Uterus (tissue), 4 donors: Measurements from ENCODE around the gene MYO1D. TPM values are rescaled to one million over a fixed set of nuclear protein-coding genes. Genes with fewer than 3 reads are reported as not detected.

ENCODE experiments used
- DNase-seq, 2 donors: peaks; one replicate each; pipeline ENCODE4 v3.0.0-alpha.2; 2019 to 2020
- H3K27ac ChIP-seq, 2 donors: fragments of 200-600 bp; sonication (generic); 1 replicate in 1 of 2; 2 replicates in 1 of 2; pipeline ENCODE4 v1.5.1; 2016 to 2018
- H3K27me3 ChIP-seq, 2 donors: fragments of 200-600 bp; sonication (generic); one replicate each; pipeline ENCODE4 v1.5.1; 2018 to 2019; ENCODE audit warnings: control low read depth in 1 of 2
- H3K36me3 ChIP-seq, 2 donors: fragments of 200-600 bp; sonication (generic); one replicate each; pipeline ENCODE4 v1.5.1; 2019; ENCODE audit warnings: control low read depth in 1 of 2
- H3K4me1 ChIP-seq, 2 donors: fragments of 200-600 bp; sonication (generic); one replicate each; pipeline ENCODE4 v1.5.1; 2018 to 2019; ENCODE audit warnings: control low read depth in 1 of 2
- H3K4me3 ChIP-seq, 2 donors: fragments of 200-600 bp; sonication (generic); 1 replicate in 1 of 2; 2 replicates in 1 of 2; pipeline ENCODE4 v1.5.1; 2018 to 2019; ENCODE audit warnings: mild to moderate bottlenecking in 1 of 2
- H3K9me3 ChIP-seq, 2 donors: fragments of 200-600 bp; sonication (generic); one replicate each; pipeline ENCODE4 v1.5.1; 2019; ENCODE audit warnings: control low read depth in 1 of 2
- POLR2A ChIP-seq, 2 donors: fragments of 450-650 bp; IDR thresholded peaks; one replicate each; pipeline ENCODE4 v1.6.1; 2016; ENCODE audit warnings: antibody characterized with exemption in 2 of 2, mild to moderate bottlenecking in 1 of 2, moderate library complexity in 1 of 2
- intact Hi-C: fragments of 100-400 bp; cut with DNase I; formaldehyde crosslinking; loops from one replicate; pipeline ENCODE4 v1.15.1; 2023; ENCODE audit warnings: low total_unique reads
- total RNA-seq, 4 donors: library from RNA; depleted of rRNA in 3 of 4; stranded (reverse); fragments of >200 nt in 3 of 4; gene quantifications; one replicate each; pipeline versions ENCODE4 v1.1.0 to v1.2.4, GENCODE V29; 2014 to 2023
- TF ChIP-seq, protein P1 (sequence below), 4 experiments: fragments of 200-600 bp in 2 of 4; fragments of 450-650 bp in 2 of 4; sonication (generic) in 2 of 4; IDR thresholded peaks; one replicate each; pipeline ENCODE4 v1.5.1; 2016 to 2019; ENCODE audit warnings: antibody characterized with exemption in 4 of 4, mild to moderate bottlenecking in 2 of 4, moderate library complexity in 1 of 4
- donor health status: DM: yes; HTN: yes; CAD: no.

The MYO1D gene
- total RNA-seq, 4 donors from 2014 or later, result 20.4 to 55.2 (median 30.6) TPM

DNA sequence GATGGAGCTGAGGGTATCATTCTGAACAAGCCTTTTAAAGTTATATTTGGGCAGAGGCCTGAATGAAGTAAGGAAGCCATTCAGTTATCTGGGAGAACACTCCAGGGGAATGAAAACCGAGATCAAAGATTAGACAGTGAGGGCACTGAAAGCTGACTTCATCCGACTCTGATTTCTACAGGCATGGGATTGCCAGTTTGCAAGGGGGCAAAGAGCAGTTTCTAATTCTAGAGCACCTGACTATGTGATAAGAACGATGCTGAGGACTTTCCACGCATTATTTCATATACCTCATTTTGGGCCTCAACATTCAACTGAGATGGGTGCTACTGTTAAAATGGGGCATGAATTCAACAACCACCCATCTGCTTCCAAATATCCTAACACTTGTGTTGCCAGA, 254.4 kb downstream of the MYO1D start:
- Histone ChIP-seq H3K27ac (no peak overlapping the region), H3K4me3 (no peak overlapping the region), H3K4me1 (no peaks in the 10 kb centered on the region), H3K27me3 (no peaks in the 10 kb centered on the region), H3K9me3 (no peaks in the 10 kb centered on the region), H3K36me3 (no peaks in the 10 kb centered on the region)
- no peak for DNase-seq
- intact Hi-C loops, result no loop called here
- TF ChIP-seq, protein P1, sequence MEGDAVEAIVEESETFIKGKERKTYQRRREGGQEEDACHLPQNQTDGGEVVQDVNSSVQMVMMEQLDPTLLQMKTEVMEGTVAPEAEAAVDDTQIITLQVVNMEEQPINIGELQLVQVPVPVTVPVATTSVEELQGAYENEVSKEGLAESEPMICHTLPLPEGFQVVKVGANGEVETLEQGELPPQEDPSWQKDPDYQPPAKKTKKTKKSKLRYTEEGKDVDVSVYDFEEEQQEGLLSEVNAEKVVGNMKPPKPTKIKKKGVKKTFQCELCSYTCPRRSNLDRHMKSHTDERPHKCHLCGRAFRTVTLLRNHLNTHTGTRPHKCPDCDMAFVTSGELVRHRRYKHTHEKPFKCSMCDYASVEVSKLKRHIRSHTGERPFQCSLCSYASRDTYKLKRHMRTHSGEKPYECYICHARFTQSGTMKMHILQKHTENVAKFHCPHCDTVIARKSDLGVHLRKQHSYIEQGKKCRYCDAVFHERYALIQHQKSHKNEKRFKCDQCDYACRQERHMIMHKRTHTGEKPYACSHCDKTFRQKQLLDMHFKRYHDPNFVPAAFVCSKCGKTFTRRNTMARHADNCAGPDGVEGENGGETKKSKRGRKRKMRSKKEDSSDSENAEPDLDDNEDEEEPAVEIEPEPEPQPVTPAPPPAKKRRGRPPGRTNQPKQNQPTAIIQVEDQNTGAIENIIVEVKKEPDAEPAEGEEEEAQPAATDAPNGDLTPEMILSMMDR (IDR thresholded peaks at IDR 0.05), result no peak
- no peak for TF ChIP-seq POLR2A (IDR thresholded peaks at IDR 0.05)

- no peaks in the 10 kb centered on the region for H3K4me1 ChIP-seq
- TF ChIP-seq, protein P1 (IDR thresholded peaks at IDR 0.05), result no peak
- TF ChIP-seq POLR2A (IDR thresholded peaks at IDR 0.05), result no peak
- H3K27me3 ChIP-seq, result no peaks in the 10 kb centered on the region
- H3K4me3 ChIP-seq, result no peak overlapping the region
- H3K27ac ChIP-seq, result no peak overlapping the region
- intact Hi-C loops, result no loop called here
- H3K36me3 ChIP-seq, result no peaks in the 10 kb centered on the region
- H3K9me3 ChIP-seq, result no peaks in the 10 kb centered on the region
- DNase-seq, result no peak
Observed at GRCh38 chr17:32621612-32622312, 255.2 kb downstream of the MYO1D start.

DNA sequence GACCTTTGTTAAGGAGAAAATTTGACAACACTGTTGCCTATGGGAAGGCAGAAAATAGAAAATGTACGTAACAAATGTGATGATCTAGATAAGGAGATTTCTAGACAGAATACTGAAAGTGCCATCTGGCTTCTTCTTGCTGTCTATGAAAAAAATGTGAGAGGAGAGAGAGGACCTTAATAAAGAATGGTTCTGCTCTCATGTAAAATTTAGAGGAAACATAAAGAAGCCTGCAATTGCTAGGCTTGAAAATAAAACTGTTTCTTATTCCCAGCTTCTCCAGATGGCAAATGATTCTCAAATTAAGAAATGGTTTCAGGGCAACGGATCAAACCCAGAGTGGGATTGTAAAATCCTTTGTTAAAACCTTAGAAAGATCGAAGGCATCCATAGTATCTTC, 261.6 kb downstream of the MYO1D start:
- Histone ChIP-seq H3K27me3 (no peaks in the 10 kb centered on the region), H3K9me3 (no peaks in the 10 kb centered on the region), H3K27ac (no peak overlapping the region), H3K4me1 (no peaks in the 10 kb centered on the region), H3K36me3 (no peaks in the 10 kb centered on the region), H3K4me3 (no peak overlapping the region)
- TF ChIP-seq POLR2A (IDR thresholded peaks at IDR 0.05), result no peak
- TF ChIP-seq, protein P1 (IDR thresholded peaks at IDR 0.05), result no peak
- intact Hi-C loops, result no loop called here
- no peak for DNase-seq

- Histone ChIP-seq H3K27me3 (no peaks in the 10 kb centered on the region), H3K4me1 (no peaks in the 10 kb centered on the region), H3K36me3 (no peaks in the 10 kb centered on the region), H3K4me3 (no peak overlapping the region), H3K9me3 (no peaks in the 10 kb centered on the region), H3K27ac (no peak overlapping the region)
- DNase-seq, result no peak
- intact Hi-C loops, result no loop called here
- TF ChIP-seq, protein P1 (IDR thresholded peaks at IDR 0.05), result no peak
- no peak for TF ChIP-seq POLR2A (IDR thresholded peaks at IDR 0.05)
Observed at GRCh38 chr17:32610943-32611342, 266.0 kb downstream of the MYO1D start.

DNA sequence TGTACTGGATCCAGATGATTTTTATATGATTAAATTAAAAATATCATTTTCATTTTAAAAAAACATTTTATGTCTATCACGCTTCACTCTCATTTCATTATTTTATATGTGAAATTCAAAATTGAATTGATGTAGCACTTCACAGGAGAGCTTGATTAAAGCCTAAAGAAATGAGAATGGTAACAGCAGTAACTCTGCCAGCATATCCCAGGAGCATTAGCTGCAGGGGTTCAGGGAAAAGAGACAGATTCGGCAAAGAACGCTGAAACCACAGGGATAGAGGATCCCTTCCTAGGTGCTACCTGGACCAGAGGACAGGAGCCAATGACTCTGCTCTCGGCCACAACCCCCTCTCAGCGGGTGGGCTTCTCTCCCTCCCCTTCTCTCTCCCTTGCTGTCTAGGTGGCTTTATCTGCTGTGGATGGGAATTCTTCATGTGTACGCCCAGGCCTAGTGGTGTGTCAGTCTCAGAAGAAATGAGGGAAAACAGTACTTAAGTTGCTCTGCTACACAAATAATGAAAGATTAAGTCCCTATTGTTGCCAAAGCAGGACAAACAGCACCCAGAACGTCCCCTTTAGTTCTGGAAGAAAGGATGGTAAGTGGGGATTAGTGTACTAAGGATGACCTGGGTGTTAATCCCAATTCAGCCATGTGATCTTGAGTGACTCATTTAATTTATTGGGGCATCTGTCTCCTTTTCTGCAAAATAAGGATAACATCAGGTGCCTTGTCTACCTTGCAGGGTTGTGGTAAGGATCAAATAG, 266.9 kb downstream of the MYO1D start:
- Histone ChIP-seq H3K4me1 (no peaks in the 10 kb centered on the region), H3K27me3 (no peaks in the 10 kb centered on the region), H3K27ac (no peak overlapping the region), H3K36me3 (no peaks in the 10 kb centered on the region), H3K9me3 (no peaks in the 10 kb centered on the region), H3K4me3 (no peak overlapping the region)
- intact Hi-C loops, result no loop called here
- DNase-seq, result no peak
- TF ChIP-seq POLR2A (IDR thresholded peaks at IDR 0.05), result no peak
- TF ChIP-seq, protein P1 (IDR thresholded peaks at IDR 0.05), result no peak
